ENCODE results near the gene KIRREL3. TPM values are rescaled to one million over a fixed set of nuclear protein-coding genes. Genes with fewer than 3 reads are reported as not detected.

Gene KIRREL3
- polyA plus RNA-seq, 1 donor (not counting 4 experiments of a cell fraction or from before 2014, with no cell fraction given) = 0.04 TPM

- Histone ChIP-seq H3K9me1 (ENCODE audit: control insufficient read depth, extremely low read depth, insufficient read depth, low read length) (no peaks in the 10 kb centered on the region), H3K27ac (ENCODE audit: control insufficient read depth, insufficient read depth, low read length) (no peak overlapping the region), H2AFZ (ENCODE audit: control insufficient read depth, low read length) (no peak overlapping the region), H3K4me3 (ENCODE audit: control insufficient read depth in 2 of 3, extremely low read depth in 1 of 3, insufficient read depth in 2 of 3, low read depth in 1 of 3, low read length in 3 of 3) (no peak overlapping the region), H3K79me2 (ENCODE audit: control insufficient read depth, insufficient read depth, low read length) (no peaks in the 10 kb centered on the region), H3K36me3 (ENCODE audit: control insufficient read depth in 2 of 2, extremely low read depth in 1 of 2, insufficient read depth in 2 of 2, low read length in 2 of 2) (no peaks in the 10 kb centered on the region), H4K20me1 (ENCODE audit: control insufficient read depth, extremely low read depth, insufficient read depth, low read length) (no peaks in the 10 kb centered on the region), H3K4me1 (ENCODE audit: control insufficient read depth, extremely low read depth, insufficient read depth, low read length) (no peaks in the 10 kb centered on the region), H3K9me3 (ENCODE audit: control insufficient read depth, low read depth, low read length) (no peaks in the 10 kb centered on the region), H3K4me2 (ENCODE audit: control insufficient read depth, extremely low read depth, insufficient read depth, low read depth, low read length) (no peak overlapping the region), H3K9ac (ENCODE audit: control insufficient read depth, extremely low read depth, insufficient read depth, low read length) (no peak overlapping the region), H3K27me3 (ENCODE audit: control insufficient read depth, extremely low read depth, insufficient read depth, low read length) (no peaks in the 10 kb centered on the region)
- DNase-seq (ENCODE audit: low read depth, low spot score) = no peak
- TF ChIP-seq, protein P1, sequence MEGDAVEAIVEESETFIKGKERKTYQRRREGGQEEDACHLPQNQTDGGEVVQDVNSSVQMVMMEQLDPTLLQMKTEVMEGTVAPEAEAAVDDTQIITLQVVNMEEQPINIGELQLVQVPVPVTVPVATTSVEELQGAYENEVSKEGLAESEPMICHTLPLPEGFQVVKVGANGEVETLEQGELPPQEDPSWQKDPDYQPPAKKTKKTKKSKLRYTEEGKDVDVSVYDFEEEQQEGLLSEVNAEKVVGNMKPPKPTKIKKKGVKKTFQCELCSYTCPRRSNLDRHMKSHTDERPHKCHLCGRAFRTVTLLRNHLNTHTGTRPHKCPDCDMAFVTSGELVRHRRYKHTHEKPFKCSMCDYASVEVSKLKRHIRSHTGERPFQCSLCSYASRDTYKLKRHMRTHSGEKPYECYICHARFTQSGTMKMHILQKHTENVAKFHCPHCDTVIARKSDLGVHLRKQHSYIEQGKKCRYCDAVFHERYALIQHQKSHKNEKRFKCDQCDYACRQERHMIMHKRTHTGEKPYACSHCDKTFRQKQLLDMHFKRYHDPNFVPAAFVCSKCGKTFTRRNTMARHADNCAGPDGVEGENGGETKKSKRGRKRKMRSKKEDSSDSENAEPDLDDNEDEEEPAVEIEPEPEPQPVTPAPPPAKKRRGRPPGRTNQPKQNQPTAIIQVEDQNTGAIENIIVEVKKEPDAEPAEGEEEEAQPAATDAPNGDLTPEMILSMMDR (optimal IDR thresholded peaks at IDR 0.05 in 1 of 3, IDR thresholded peaks at IDR 0.05 in 1 of 3, conservative IDR thresholded peaks at IDR 0.05 in 1 of 3; ENCODE audit: extremely low read depth in 1 of 3, insufficient read depth in 2 of 3, low read length in 3 of 3) = no peak
- TF ChIP-seq EZH2 (IDR thresholded peaks at IDR 0.05; ENCODE audit: low read length) = no peak
- dilution Hi-C loops (cut with MboI; ENCODE audit: extremely low pct_ligation_motif_present, low sequenced_read_pairs) = no loop called here
- FAIRE-seq = no peak
These were observed 170.9 kb downstream of the KIRREL3 start for GRCh38 chr11:126829716-126830115.

- DNase-seq (ENCODE audit: low read depth, low spot score) (no peak), FAIRE-seq (no peak)
- Histone ChIP-seq H3K27me3 (ENCODE audit: control insufficient read depth, extremely low read depth, insufficient read depth, low read length) (no peaks in the 10 kb centered on the region), H3K27ac (ENCODE audit: control insufficient read depth, insufficient read depth, low read length) (no peak overlapping the region), H4K20me1 (ENCODE audit: control insufficient read depth, extremely low read depth, insufficient read depth, low read length) (no peaks in the 10 kb centered on the region), H3K9me3 (ENCODE audit: control insufficient read depth, low read depth, low read length) (no peaks in the 10 kb centered on the region), H3K4me1 (ENCODE audit: control insufficient read depth, extremely low read depth, insufficient read depth, low read length) (no peaks in the 10 kb centered on the region), H3K36me3 (ENCODE audit: control insufficient read depth in 2 of 2, extremely low read depth in 1 of 2, insufficient read depth in 2 of 2, low read length in 2 of 2) (no peaks in the 10 kb centered on the region), H3K9ac (ENCODE audit: control insufficient read depth, extremely low read depth, insufficient read depth, low read length) (no peak overlapping the region), H3K4me3 (ENCODE audit: control insufficient read depth in 2 of 3, extremely low read depth in 1 of 3, insufficient read depth in 2 of 3, low read depth in 1 of 3, low read length in 3 of 3) (no peak overlapping the region), H3K79me2 (ENCODE audit: control insufficient read depth, insufficient read depth, low read length) (no peaks in the 10 kb centered on the region), H3K9me1 (ENCODE audit: control insufficient read depth, extremely low read depth, insufficient read depth, low read length) (no peaks in the 10 kb centered on the region), H2AFZ (ENCODE audit: control insufficient read depth, low read length) (no peak overlapping the region), H3K4me2 (ENCODE audit: control insufficient read depth, extremely low read depth, insufficient read depth, low read depth, low read length) (no peak overlapping the region)
- dilution Hi-C loops (cut with MboI; ENCODE audit: extremely low pct_ligation_motif_present, low sequenced_read_pairs) = no loop called here
- TF ChIP-seq, protein P1 (optimal IDR thresholded peaks at IDR 0.05 in 1 of 3, IDR thresholded peaks at IDR 0.05 in 1 of 3, conservative IDR thresholded peaks at IDR 0.05 in 1 of 3; ENCODE audit: extremely low read depth in 1 of 3, insufficient read depth in 2 of 3, low read length in 3 of 3) = no peak
- TF ChIP-seq EZH2 (IDR thresholded peaks at IDR 0.05; ENCODE audit: low read length) = no peak
These were observed 176.4 kb downstream of the KIRREL3 start for GRCh38 chr11:126824035-126824607.
